GM13976 (cell line): ENCODE measurements around the gene AWAT2.
"Not testable (repeated sequence)": the region's sequence is repeated elsewhere in the genome, so short reads cannot be mapped to it uniquely, and the experiment has no call there.

Experiments
- DNase-seq: peaks from one replicate; pipeline ENCODE4 v3.0.0; 2012; ENCODE audit warnings: low spot score
- CTCF ChIP-seq: IDR thresholded peaks from 2 replicates; pipeline ENCODE4 v1.5.1; 2012; ENCODE audit warnings: borderline replicate concordance, mild to moderate bottlenecking; ENCODE audit not compliant: insufficient read depth; ENCODE audit errors: extremely low read depth, missing control alignments, control extremely low read depth
- in situ Hi-C: fragments of 300-500 bp; cut with MboI; formaldehyde crosslinking; loops from one replicate; pipeline ENCODE4 v1.12.0; 2022; ENCODE audit warnings: low sequenced_read_pairs, mixed read lengths, inconsistent platforms; ENCODE audit not compliant: unreplicated experiment

The AWAT2 gene

GRCh38 chrX:70009970-70010369 is 39.8 kb downstream of the AWAT2 start:
- no peak for TF ChIP-seq CTCF
- DNase-seq: no peak
- in situ Hi-C loops: no loop called here

- no peak for TF ChIP-seq CTCF
- no peak for DNase-seq
- in situ Hi-C loops: no loop called here
Observed at GRCh38 chrX:70009049-70009448, 40.7 kb downstream of the AWAT2 start.

- in situ Hi-C loops: no loop called here
- no peak for DNase-seq
Observed at GRCh38 chrX:70007946-70008345, 41.8 kb downstream of the AWAT2 start.

GRCh38 chrX:70001708-70002341 is 47.9 kb downstream of the AWAT2 start:
- TF ChIP-seq CTCF: no peak
- in situ Hi-C loops: no loop called here
- DNase-seq: no peak

More at GRCh38 chrX:70007946-70008345, 41.8 kb downstream of the AWAT2 start:
- no peak for TF ChIP-seq CTCF

- in situ Hi-C loops: no loop called here
- TF ChIP-seq CTCF: no peak
Observed at GRCh38 chrX:70001269-70001668, 48.5 kb downstream of the AWAT2 start.

GRCh38 chrX:69998299-69998698 is 51.4 kb downstream of the AWAT2 start:
- in situ Hi-C loops, DNase-seq: not testable (repeated sequence)

More at GRCh38 chrX:70001269-70001668, 48.5 kb downstream of the AWAT2 start:
- DNase-seq: no peak

- in situ Hi-C loops: no loop called here
- DNase-seq: no peak
- TF ChIP-seq CTCF: no peak
Observed at GRCh38 chrX:69996113-69996468, 53.6 kb downstream of the AWAT2 start.
